Neuronal stem cell (in vitro differentiated cells): ENCODE data around the gene MT1M.

Experiments used
- DNase-seq: peaks from one replicate; pipeline ENCODE4 v3.0.0-alpha.2; 2013; ENCODE audit warnings: low spot score
- H2AFZ ChIP-seq: one replicate; pipeline ENCODE4 v1.6.1; 2013; ENCODE audit warnings: mild to moderate bottlenecking, low read length, inconsistent platforms
- H2AK5ac ChIP-seq: 2 replicates; pipeline ENCODE4 v1.6.1; 2013; ENCODE audit warnings: low read depth, mild to moderate bottlenecking, inconsistent platforms, low read length, moderate library complexity, mixed read lengths
- H2BK120ac ChIP-seq: 2 replicates; pipeline ENCODE4 v1.6.1; 2013; ENCODE audit warnings: low read depth, mild to moderate bottlenecking, inconsistent platforms, low read length, moderate library complexity, mixed read lengths
- H2BK12ac ChIP-seq: one replicate; pipeline ENCODE4 v1.6.1; 2013; ENCODE audit warnings: low read length, inconsistent platforms
- H2BK15ac ChIP-seq: 2 replicates; pipeline ENCODE4 v1.6.1; 2013; ENCODE audit warnings: mild to moderate bottlenecking, low read length, inconsistent platforms, mixed read lengths
- H2BK5ac ChIP-seq: one replicate; pipeline ENCODE4 v1.6.1; 2013; ENCODE audit warnings: inconsistent platforms, mild to moderate bottlenecking, low read length, moderate library complexity
- H3K14ac ChIP-seq: one replicate; pipeline ENCODE4 v1.6.1; 2013; ENCODE audit warnings: low read length, inconsistent platforms
- H3K18ac ChIP-seq: 2 replicates; pipeline ENCODE4 v1.6.1; 2013; ENCODE audit warnings: low read length, inconsistent platforms
- H3K23ac ChIP-seq: 2 replicates; pipeline ENCODE4 v1.6.1; 2013; ENCODE audit warnings: low read depth, mild to moderate bottlenecking, mixed read lengths, low read length, inconsistent platforms; ENCODE audit not compliant: poor library complexity
- H3K27ac ChIP-seq: replicated peaks from 3 replicates; pipeline ENCODE4 v1.5.1; 2013; ENCODE audit warnings: low read length, inconsistent platforms
- H3K27me3 ChIP-seq, 3 experiments: 2 replicates each; pipeline ENCODE4 v1.6.1; 2013; ENCODE audit warnings: low read length in 3 of 3, mild to moderate bottlenecking in 2 of 3, inconsistent platforms in 1 of 3, low read depth in 1 of 3, mixed read lengths in 1 of 3, moderate library complexity in 1 of 3; ENCODE audit not compliant: control insufficient read depth in 3 of 3, insufficient read depth in 3 of 3
- H3K36me3 ChIP-seq, 2 donors: replicated peaks in 1 of 2; 2 replicates each; pipeline ENCODE4 v1.6.1; 2013; ENCODE audit warnings: low read length in 2 of 2; ENCODE audit not compliant: control insufficient read depth in 2 of 2, insufficient read depth in 2 of 2
- H3K4ac ChIP-seq: 2 replicates; pipeline ENCODE4 v1.6.1; 2013; ENCODE audit warnings: inconsistent platforms, mild to moderate bottlenecking, low read length, moderate library complexity
- H3K4me1 ChIP-seq, 2 donors: 1 replicate in 1 of 2; 2 replicates in 1 of 2; pipeline ENCODE4 v1.6.1; 2013; ENCODE audit warnings: low read length in 2 of 2, low read depth in 1 of 2; ENCODE audit not compliant: control insufficient read depth in 2 of 2, insufficient read depth in 1 of 2
- H3K4me2 ChIP-seq: one replicate; pipeline ENCODE4 v1.6.1; 2013; ENCODE audit warnings: mild to moderate bottlenecking, low read length, inconsistent platforms; ENCODE audit not compliant: insufficient read depth, poor library complexity, severe bottlenecking
- H3K4me3 ChIP-seq, 2 donors: 2 replicates each; pipeline ENCODE4 v1.5.1; 2013; ENCODE audit warnings: low read length in 2 of 2, mild to moderate bottlenecking in 2 of 2, inconsistent platforms in 1 of 2, moderate library complexity in 1 of 2
- H3K79me1 ChIP-seq: one replicate; pipeline ENCODE4 v1.6.1; 2013; ENCODE audit warnings: low read depth, mild to moderate bottlenecking, inconsistent platforms, low read length, moderate library complexity
- H3K9ac ChIP-seq: one replicate; pipeline ENCODE4 v1.6.1; 2013; ENCODE audit warnings: mild to moderate bottlenecking, low read depth, low read length, inconsistent platforms; ENCODE audit not compliant: poor library complexity
- H3K9me3 ChIP-seq, 2 donors: replicated peaks in 1 of 2; 2 replicates each; pipeline versions ENCODE3 to v1.6.1; 2013; ENCODE audit warnings: low read length in 2 of 2, mild to moderate bottlenecking in 2 of 2, inconsistent platforms in 1 of 2, low read depth in 1 of 2, mixed read lengths in 1 of 2, moderate library complexity in 1 of 2; ENCODE audit not compliant: control insufficient read depth in 2 of 2, insufficient read depth in 1 of 2
- H4K8ac ChIP-seq: one replicate; pipeline ENCODE4 v1.6.1; 2013; ENCODE audit warnings: low read depth, mild to moderate bottlenecking, inconsistent platforms, low read length, moderate library complexity
- H4K91ac ChIP-seq: one replicate; pipeline ENCODE4 v1.6.1; 2013; ENCODE audit warnings: low read length, low read depth, mild to moderate bottlenecking, inconsistent platforms; ENCODE audit not compliant: poor library complexity
- WGBS, 2 donors: extraction: QIAGEN DNeasy Blood & Tissue Kit; methylation state at CpG; one replicate each; pipeline ENCODE4 v1.1.7; 2013; ENCODE audit warnings: missing lambda C conversion rate in 2 of 2, mixed read lengths in 1 of 2; ENCODE audit not compliant: insufficient read length in 2 of 2, insufficient replicate concordance in 1 of 2; ENCODE audit errors: extremely low coverage in 2 of 2; 5-methylcytosine and 5-hydroxymethylcytosine counted together

MT1M gene

DNA sequence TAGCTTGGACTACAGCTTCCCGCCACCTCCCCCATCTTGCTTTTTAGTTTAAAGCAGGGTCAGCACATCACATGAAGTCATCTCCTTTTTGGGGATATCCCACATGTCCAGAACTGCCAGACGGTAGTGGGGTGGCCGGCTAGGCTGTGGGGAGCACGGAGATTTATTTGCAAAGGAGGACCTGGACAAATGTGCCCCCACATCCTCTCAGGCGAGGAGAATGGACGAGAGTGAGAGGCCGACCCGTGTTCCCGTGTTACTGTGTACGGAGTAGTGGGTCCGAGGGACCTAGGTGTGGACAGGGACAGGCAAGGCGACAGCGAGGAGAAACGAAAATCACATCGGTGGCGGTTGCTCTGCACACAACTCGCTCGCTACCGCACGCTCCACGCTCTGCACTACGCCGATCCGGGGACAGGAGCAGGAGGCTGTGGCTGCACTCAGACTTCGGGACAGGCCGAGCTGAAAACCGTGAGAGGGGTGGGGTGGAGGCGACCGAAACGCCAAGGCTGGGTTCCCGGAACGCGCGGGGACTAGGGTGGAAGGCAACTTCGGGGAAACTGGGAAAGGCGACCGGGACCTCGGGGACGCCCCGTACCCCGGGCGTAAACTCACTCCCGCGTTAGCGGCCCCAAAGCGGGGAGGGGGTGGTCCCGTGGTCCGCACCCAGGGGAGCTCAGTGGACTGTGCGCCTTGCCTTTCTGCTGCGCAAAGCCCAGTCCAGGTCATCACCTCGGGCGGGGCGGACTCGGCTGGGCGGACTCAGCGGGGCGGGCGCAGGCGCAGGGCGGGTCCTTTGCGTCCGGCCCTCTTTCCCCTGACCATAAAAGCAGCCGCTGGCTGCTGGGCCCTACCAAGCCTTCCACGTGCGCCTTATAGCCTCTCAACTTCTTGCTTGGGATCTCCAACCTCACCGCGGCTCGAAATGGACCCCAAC, 5.6 kb downstream of the MT1M start, which contains the start of gene MT1A:
TSS of gene MT1A (plus strand) at position 853 of the 937 bp plus-strand sequence. CDS start at position 926, 73 bp downstream.
- Histone ChIP-seq H2AK5ac (no peak within 1 kb of the TSS), H3K9me3 (no peaks in the 10 kb centered on the region), H2BK120ac (no peak within 1 kb of the TSS), H3K36me3 (no peaks in the 10 kb centered on the region), H2BK12ac (no peak within 1 kb of the TSS), H4K91ac (no peak within 1 kb of the TSS), H3K79me1 (no peaks in the 10 kb centered on the region), H3K18ac (peak within 1 kb of the TSS; percentile 54), H3K4me1 (peaks cover 1 to 3% of the 10 kb centered on the region in 2 donors), H3K27me3 (peaks cover 53 to 100% (median 98%) of the 10 kb centered on the region in 3 experiments), H3K4me3 (peak within 1 kb of the TSS; percentile 18 to 72), H3K9ac (peak within 1 kb of the TSS; percentile 57), H3K4ac (no peak within 1 kb of the TSS), H3K4me2 (peak within 1 kb of the TSS; percentile 54), H3K23ac (peak within 1 kb of the TSS; percentile 90), H4K8ac (no peak within 1 kb of the TSS), H3K14ac (no peak within 1 kb of the TSS), H2AFZ (peak within 1 kb of the TSS; percentile 76), H2BK15ac (no peak within 1 kb of the TSS), H3K27ac (no peak within 1 kb of the TSS), H2BK5ac (no peak within 1 kb of the TSS)
- no peak for DNase-seq
- WGBS, 2 donors = no CpG with 5 or more reads among the region's 68 CpGs

DNA sequence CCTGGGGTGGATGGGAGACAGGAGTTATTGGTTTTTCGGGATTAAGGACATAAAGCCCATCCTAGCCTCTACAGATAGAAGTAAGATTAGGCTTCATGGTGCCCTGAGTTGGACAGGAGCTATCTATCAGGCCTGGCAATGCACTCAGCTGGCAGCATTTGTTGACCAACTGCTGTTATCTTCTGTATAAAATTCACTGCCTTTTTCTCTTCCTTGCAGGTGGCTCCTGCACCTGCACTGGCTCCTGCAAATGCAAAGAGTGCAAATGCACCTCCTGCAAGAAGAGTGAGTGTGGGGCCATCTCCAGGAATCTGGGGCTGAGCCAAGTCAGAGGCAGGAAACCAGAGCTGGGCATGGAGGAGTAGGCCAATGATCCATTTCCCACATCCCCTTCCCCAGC, 6.6 kb downstream of the MT1M start:
- Histone ChIP-seq H2BK5ac (no peak overlapping the region), H3K9me3 (peaks cover 0 to 2% of the 10 kb centered on the region in 2 donors)

DNA sequence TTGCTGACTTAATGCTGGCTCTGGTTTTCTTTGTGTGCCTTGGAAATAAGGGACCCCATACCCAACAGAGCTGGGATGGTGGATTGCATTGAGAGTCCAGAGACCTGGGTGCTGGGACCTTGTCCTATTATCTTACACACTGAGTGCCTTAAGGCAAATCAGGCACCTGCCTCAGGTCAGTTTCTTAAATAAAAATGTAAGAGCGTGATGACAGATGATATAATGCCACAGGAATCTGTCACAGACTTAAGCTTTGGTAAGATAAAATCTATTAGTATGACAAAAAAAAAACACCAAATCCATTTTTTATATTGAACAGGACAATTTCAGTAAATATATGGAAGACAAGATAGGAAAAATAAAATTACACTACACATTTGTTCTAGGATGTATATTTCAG, 7.6 kb downstream of the MT1M start:
- Histone ChIP-seq H3K4me2 (no peak overlapping the region), H3K36me3 (no peaks in the 10 kb centered on the region), H3K9me3 (peaks cover 0 to 2% of the 10 kb centered on the region in 2 donors), H2AK5ac (no peak overlapping the region), H3K79me1 (no peaks in the 10 kb centered on the region), H3K23ac (no peak overlapping the region), H3K4me3 (no peak overlapping the region), H3K4ac (no peak overlapping the region), H2AFZ (no peak overlapping the region), H2BK5ac (no peak overlapping the region), H3K27ac (no peak overlapping the region), H2BK15ac (no peak overlapping the region), H3K27me3 (peaks cover 52 to 100% (median 98%) of the 10 kb centered on the region in 3 experiments), H3K18ac (no peak overlapping the region), H4K8ac (no peak overlapping the region), H3K4me1 (peaks cover 1 to 3% of the 10 kb centered on the region in 2 donors), H3K14ac (no peak overlapping the region), H2BK120ac (no peak overlapping the region), H4K91ac (no peak overlapping the region), H3K9ac (no peak overlapping the region), H2BK12ac (no peak overlapping the region)
- no peak for DNase-seq
- WGBS, 2 donors = no CpG with 5 or more reads among the region's 1 CpG

More for the DNA sequence above, 6.6 kb downstream of the MT1M start:
- Histone ChIP-seq H3K27me3 (peaks cover 57 to 100% (median 98%) of the 10 kb centered on the region in 3 experiments), H2AK5ac (no peak overlapping the region), H3K27ac (no peak overlapping the region), H3K4ac (no peak overlapping the region), H2BK120ac (no peak overlapping the region), H3K14ac (no peak overlapping the region), H3K18ac (no peak overlapping the region), H4K8ac (no peak overlapping the region), H3K23ac (no peak overlapping the region), H3K4me2 (no peak overlapping the region), H2AFZ (no peak overlapping the region), H3K9ac (no peak overlapping the region), H2BK12ac (no peak overlapping the region), H3K36me3 (no peaks in the 10 kb centered on the region), H3K4me3 (no peak overlapping the region), H2BK15ac (no peak overlapping the region), H3K79me1 (no peaks in the 10 kb centered on the region), H4K91ac (no peak overlapping the region), H3K4me1 (peaks cover 1 to 3% of the 10 kb centered on the region in 2 donors)
- DNase-seq = no peak
- no CpG with 5 or more reads among the region's 1 CpG for WGBS, 2 donors

GRCh38 chr16:56641166-56641565, 8.7 kb downstream of the MT1M start:
- no peak overlapping the region for H3K14ac ChIP-seq
- no peak for DNase-seq

More at GRCh38 chr16:56641166-56641565, 8.7 kb downstream of the MT1M start:
- Histone ChIP-seq H3K79me1 (no peaks in the 10 kb centered on the region), H3K9me3 (peaks cover 0 to 2% of the 10 kb centered on the region in 2 donors), H3K9ac (no peak overlapping the region), H3K27ac (no peak overlapping the region), H2BK12ac (no peak overlapping the region), H3K18ac (no peak overlapping the region), H3K4me3 (no peak overlapping the region), H3K4me1 (peaks cover 1 to 3% of the 10 kb centered on the region in 2 donors), H3K27me3 (peaks cover 44 to 100% (median 98%) of the 10 kb centered on the region in 3 experiments), H4K8ac (no peak overlapping the region), H3K4ac (no peak overlapping the region), H3K23ac (no peak overlapping the region), H2AFZ (no peak overlapping the region), H2BK120ac (no peak overlapping the region), H2BK15ac (no peak overlapping the region), H3K4me2 (no peak overlapping the region), H2AK5ac (no peak overlapping the region), H2BK5ac (no peak overlapping the region), H3K36me3 (no peaks in the 10 kb centered on the region), H4K91ac (no peak overlapping the region)
- no CpG with 5 or more reads among the region's 2 CpGs for WGBS, 2 donors
